ENCODE data around the gene LMO1.

Gene LMO1

DNA sequence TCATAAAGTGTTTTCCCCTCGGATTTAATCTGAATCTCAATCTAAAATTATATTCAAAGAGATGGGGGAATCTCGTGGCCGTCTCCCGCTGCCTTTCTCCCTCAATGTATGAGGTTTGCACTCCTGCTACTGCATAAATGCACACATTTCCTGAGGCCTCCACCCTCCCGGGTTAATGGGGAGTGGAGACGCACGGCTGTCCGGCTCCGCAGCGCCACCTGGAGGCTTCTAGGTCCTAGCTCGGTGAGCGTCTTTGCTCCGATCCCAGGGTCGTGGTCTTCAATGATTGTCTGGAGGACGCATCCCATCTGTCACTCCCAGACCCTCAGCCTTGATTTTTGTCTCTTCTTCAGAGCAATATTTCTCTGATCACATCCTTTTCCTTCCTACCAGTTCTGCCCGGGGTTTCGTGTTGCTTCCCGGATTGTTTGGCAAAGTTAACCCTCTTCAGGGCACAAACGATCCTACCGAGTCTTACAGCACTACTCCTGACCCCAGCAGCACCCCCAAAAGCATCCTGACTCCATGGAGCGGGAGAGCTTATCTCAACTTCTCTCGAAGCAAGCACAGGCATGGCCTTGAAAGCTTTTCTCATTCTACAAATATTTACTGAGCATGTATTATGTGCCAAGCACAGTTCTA lies at the start of gene LMO1:
Gene LMO1, minus strand, starts transcription at position 110 of the 642 bp plus-strand sequence. CDS start 516 bp downstream, outside the sequence.
- peak; percentile 21 for DNase-seq (ENCODE audit: low read depth)

DNA sequence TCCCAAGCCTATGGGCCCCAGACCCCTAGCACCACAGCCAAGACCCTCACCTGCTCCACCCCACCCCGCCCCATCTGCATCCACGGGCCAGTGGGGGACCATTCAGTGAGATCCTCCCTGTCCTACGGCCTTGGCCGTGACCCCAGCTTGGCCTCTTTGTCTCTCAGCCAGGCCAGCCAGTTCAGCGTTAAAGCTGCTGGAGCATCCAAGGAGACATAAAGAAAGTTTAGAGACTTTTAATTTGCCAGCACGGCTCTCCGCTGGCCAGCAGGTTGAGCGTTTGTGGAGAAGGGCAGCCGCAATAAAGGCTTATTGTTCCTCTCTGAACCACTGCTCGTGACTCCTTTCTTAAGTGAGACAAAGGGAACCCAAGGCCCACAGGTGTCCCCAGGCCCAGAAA lies 49.3 kb upstream of the LMO1 start:
- DNase-seq (ENCODE audit: low read depth): no peak

DNA sequence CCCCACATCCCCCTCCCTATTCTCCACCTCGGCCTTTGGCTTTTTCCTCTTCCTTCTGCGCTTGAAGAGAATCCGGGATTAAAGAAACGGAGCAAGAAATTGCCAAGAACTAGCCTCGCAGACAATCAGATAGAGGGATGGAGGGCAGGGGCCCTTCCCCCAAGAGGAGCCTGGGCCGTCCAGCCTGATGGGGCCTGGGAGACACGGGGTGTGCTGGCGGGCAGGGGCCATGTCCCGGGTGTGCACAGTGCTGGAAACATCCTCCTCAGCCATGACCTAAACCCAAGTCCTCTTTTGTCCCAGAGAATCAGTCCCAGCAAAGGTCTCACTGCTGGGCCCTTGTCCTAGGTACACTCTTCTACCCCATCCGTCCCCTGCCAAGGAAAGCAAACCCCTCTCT lies 47.7 kb upstream of the LMO1 start:
- DNase-seq (ENCODE audit: low read depth): no peak

DNA sequence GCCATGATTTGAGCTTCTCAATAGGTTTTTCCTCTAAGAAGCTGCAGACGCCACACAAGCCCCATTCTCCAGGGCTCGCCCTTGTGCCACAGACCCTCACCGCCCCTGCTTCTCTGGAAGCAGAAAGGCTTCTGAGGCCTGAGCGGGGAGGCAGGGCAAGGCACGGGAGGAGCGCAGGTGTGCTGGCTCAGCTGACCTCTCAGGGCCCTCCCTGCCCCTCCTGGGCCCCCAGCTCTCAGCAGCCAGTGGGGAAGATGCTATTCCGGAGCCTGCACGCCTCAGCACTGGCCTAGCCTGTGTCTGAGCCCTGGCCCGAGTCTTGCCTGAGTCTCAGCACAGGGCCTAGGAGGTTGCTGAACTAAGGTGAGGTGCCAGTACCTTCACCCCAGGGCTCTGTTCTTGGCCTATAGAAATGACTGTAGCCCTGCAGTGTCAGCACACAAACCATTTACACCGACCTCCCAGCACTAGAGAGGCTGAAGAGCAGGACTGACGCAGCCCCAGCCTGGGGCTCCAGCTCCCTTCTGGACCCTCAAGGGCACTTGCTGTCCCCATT lies 47.1 kb upstream of the LMO1 start:
- no peak for DNase-seq (ENCODE audit: low read depth)

DNA sequence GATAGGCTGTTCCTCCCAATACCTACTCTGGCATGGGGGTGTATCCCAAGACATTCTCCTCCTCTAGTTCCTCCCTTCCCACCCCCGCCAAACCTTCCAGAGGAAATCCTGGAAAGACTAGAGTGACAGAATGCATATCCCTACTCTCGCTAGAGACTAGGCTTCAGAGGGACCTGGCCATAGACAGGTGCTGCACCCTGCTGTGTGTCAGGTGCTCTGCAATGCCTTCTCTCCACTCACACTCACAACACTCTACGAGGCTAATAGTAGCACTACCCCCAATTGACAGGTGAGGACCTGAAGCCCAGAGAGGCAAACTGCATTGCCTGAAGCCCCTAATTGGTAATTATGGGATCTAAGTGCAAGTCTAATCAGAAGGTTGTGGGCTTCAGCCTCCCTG lies 46.2 kb upstream of the LMO1 start:
- no peak for DNase-seq (ENCODE audit: low read depth)

DNA sequence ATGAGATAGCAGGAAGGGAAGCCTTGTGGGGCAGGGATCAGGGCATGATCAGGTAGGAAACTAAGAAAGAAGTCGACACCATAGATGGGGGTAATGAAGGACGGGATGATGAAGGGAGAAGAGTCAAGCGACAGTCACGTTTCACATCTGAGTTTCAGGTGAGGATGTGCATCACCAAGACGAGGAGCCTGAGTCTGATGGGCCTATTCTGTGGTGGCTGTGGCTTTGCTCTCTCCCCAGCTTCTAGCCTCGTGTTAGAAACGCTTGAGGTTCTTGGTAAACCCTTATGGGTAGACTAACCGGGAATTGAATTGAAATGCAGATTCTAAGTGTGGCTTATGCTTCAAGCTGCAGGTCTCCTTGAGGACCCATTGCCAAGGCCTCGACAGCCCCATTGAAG lies 45.6 kb upstream of the LMO1 start:
- DNase-seq (ENCODE audit: low read depth): no peak

DNA sequence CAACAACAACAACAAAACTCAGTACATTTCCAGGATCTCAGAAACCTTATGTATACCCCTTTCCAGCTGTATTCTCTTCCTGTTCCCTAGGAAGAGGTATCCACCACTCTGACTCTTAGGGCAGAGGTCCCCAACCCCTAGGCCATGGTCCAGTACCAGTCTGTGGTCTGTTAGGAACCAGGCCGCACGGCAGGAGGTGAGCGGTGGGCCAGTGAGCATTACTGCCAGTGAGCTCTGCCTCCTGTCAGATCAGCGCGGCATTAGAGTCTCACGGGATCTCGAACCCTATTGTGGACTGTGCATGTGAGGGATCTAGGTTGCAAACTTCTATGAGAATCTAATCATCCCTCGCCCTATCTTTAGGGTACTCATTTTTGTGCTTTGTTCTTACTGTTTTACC lies 43.9 kb upstream of the LMO1 start:
- DNase-seq (ENCODE audit: low read depth): no peak

DNA sequence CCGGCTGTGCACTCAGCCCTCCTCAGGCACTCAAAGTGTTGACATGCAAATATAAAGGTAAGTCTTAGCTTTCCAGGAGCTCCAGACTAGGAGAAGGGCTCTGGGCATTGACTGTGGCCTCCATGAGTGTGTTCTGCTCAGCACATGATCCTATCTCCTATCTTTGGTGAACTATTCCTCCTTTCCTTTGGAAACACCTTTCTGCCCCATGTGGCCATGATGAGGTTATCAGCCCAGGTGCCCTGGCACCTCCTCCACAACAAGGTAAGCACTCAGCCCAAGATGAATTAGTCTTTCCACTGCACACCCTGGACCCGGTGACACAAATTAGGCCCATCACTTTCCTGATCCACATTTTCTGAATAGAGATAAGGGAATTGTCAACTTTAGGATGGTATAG lies 37.9 kb upstream of the LMO1 start:
- DNase-seq (ENCODE audit: low read depth): no peak

DNA sequence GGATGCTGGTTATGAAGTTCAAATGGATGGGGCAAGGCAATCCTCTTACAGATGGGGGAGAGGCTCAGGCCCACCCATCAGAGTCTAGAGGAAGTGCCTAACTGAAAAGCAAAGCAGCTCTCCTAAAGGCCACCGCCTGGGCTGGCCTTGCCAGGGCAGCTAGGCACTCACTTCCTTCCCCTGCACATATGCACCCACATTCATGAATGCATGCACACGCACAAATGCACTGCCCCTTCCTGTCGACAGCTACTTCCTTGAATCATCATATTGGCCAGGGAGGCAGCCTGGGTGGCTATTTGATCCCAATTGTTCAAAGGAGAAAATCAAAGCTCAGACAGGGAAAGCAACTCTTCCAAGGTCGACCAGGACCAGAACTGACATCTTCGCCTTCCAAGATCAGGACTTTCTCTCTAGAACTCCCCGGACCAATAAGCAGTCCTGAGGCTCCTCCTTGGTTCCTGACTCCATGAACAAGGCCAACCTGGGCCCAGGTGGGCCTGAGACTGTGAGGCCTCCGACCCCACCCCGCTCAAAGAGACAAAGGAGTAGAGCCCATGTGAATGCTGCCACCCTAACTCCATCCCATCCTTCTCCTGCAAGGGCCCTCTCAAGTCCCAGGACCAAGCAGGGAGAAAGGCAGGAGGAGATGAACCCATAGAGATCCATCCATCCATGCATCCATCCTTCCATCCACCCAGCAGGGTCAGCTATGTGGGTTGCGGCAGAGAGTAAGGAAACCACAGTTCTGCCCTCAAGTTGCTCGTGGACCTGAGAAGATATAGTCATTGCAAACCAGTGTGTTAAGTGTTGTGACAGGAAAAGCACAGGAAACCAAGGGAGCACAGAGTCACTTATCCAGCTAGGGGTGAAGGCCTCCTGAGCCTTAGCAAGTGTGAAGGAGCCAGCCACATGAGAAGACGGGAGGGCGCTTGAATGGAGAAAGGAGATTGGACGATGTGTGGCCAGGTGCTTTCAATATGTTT lies 35.4 kb upstream of the LMO1 start:
- DNase-seq (ENCODE audit: low read depth): no peak

DNA sequence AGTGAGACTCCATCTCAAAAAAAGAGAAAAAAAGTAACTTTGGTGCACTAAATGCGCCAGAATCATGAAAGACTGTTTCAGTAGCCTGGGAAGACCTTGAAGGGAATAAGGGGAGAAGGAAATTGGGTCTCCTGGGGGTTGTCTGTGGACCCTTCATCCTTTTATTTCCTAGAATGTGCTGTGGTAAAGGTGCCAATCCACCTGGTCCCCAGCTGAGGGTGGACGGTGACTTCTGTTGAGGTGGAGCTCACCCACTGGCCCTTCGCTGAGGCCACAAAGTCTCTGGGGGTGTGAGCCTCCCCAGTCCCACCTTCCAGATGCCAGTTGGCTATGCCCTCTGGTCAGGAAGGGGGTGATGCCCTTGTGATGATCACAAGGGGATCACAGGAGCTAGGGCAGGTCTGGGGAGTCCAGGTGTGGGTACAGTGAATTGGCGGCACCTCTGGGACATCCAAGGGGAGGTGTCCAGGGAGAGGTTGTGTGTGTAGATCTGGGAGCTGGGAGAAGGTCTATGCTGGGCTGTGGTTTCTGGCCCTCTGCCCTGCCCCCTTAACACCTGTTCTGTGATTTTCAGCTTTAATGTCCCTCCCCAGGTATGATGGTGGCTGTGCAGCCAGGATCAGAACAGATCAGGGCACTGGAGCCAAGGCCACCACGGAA lies 34.2 kb upstream of the LMO1 start:
- DNase-seq (ENCODE audit: low read depth): no peak

DNA sequence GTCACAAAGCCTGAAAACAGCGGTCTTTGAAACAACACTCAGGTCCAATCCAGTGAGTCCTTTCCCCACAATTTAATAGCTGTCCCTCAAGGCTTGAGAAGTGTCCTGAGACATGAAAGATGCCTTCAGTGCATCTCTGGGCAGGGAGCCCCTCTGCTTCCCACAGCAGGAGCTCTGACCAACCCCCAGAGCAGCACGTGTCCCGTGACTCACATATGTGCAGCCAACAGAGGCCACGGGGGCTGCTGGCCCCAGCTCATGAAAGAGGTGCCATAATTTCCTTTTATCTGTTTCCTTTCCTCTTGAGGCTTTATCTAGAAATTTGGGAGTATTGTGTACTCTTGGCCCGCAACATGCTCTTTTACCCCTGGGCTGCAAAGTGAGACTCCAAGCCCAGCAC lies 33.2 kb upstream of the LMO1 start:
- DNase-seq (ENCODE audit: low read depth): no peak

DNA sequence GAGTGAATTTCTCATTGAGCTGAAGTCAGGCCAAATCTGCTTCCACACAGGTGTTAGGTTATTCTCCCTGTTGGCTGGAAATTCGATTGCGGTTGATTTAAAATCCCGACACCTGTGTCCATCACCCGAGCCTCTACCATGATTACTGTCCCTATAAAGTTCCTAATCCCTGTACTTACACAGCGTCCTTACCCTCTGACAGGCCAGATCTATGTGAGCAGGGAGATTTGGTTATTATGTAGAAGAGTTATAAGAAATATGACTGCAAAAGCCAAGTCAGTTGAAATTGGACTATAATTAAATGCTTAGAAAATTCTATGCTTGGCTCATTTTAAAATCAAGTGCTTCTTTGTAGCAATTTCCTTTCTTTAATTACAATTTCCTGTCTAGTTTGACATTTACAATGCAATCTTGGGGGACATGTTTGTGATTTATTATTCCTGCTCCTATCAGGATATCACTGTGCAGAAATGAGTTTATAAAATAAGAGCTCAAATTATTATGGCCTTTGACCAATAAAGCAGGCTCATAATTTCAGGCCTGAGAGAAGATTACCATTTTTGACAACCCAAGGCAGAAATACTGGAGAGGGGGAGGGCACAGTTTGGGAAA lies 32.5 kb upstream of the LMO1 start:
- no peak for DNase-seq (ENCODE audit: low read depth)

DNA sequence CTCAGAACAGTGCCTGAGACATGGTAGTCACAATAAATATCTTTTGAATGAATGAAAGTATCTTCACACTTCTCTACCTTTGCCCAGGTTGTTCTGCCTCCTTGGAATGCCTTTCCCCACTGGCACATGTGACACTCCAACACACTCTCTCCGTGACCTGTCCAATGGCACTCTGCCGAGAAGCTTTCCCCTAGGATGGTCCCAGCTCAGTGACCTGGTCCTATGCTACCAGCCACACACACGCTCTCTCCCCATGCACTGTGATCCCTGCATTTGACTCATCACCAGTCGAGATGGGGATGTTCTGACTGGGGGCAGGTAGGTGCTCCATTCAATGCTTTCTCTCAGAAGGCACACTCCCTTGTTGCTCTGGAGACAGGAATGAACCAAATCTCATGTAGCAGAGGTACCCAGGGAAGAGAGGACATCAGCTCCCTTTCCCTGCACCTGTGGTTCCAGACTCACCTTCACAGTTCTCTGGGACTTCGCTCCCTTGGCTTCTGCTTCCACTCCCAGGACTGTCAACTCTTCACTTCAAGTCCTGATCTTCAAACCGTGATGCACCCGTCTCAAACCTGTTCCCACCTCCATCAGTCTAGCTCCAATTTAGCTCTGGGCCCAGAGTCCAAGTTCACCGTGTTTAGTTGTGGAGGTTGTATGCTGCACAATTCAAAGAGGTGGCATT lies 30.7 kb upstream of the LMO1 start:
- no peak for DNase-seq (ENCODE audit: low read depth)

DNA sequence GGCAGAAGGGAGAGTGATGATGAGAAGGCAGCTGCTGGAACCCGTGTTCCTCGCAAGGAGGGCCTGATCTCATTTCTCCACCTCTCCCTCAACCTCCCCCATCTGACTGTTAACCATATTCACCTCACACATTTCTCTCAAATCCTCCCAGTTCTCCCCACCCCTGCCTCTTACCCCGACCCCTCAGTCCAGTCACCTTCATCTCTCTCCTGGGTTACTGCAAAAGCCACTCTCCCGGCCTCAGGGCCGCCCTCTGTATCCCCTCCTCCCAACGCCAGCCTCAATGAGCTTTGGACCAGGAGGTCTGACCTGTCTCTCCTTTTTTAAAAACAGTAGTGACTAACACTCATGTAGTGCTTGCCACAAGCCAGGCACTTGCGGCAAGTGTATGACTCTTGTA lies 29.5 kb upstream of the LMO1 start:
- DNase-seq (ENCODE audit: low read depth): no peak

DNA sequence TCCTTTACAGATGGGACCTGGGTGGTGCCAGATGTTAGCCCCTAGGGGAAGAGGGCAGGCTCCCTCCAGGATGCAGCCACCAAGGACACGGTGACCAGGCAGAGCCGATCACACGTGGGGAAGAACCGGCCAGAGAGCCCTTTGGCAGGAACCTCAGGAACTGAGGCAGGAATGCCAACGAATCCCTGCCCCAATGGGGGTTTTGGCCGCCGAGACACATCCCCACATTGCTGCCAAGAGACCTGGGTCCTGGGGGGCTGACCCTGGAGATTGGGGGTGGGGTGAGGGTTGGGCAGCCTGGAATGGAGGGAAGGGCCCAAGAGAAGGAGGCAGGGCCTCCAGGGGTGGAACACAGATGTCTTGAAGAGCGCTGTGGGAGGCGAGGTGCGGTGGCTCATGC lies 28.7 kb upstream of the LMO1 start:
- no peak for DNase-seq (ENCODE audit: low read depth)

DNA sequence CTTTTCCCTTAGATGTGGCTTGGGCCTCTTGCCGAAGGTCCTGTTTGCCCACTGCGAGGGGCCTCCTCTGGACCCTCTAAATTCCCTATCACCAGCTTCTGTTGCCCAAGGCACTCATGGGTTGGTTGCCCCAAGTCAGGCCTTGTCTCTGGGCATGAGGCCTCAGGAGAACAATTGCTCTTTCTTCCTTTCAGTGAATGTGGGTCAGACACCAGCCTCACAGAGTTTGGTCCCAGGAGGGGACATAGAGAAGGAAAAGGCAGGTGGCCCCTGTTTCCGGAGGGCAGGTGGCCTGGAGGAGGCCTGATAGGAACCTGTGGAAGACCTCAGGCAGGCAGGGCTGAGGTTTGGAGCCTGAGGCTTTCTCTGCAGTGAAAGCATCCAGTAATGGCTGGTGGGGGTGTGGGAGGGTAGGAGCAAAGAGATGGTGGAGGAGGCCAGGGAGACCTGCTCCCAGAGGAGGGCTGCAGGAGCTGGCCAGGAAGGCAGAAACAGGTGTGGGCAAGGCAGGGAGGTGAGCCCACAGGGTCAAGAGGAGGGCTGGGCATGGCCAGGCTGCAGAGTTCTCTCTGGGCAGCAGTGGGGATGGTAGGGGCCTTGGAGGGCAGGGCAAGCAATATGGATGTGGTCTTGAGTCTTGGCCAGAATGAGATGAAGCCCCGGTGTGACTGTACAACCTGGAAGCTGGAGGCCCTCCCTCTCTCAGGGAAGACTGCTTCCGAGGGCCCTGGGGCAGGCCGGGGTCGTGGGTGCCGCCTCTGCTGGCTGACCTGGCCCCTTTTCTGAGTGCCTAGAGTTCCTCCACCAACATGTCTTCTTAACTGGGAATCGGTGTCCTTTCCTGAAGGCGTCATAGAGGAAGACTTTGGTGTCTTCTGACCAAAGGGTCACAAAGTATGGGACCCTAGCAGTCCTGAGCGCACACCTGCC lies 28.0 kb upstream of the LMO1 start:
- no peak for DNase-seq (ENCODE audit: low read depth)

DNA sequence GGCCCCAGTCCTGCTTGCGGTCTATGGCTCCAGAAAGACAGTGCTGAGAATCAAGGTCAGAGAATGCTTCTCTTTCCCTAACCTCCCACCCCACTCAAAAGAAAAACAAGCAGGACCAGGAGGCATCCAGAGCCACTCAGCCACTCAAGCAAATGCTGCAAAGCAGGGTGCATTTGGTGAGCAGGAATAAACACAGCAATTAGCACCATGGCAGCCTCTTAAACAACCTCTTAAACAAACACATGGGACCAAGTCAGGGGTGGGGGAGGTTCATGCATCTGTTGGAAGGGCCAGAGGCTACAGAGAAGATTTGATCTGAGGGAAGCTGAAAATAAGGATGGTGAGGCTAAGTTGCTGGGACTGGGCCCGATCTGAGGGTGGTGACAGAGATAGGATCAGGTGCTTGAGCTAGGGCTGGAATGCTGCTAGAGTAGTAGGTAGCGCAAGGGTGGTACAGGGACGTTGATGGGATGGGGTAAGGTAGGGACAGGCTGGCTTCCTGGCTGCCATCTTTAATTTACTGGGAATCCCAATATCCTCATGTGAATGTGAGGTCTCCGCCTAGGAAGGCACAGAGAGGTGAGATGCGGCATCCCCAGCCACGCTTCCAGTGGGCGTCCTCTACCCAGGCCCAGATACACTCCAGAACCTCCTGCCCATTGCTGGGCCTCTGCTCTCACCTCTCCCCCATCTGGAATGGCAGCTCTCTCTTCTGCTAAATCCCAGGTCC lies 26.6 kb upstream of the LMO1 start:
- no peak for DNase-seq (ENCODE audit: low read depth)

DNA sequence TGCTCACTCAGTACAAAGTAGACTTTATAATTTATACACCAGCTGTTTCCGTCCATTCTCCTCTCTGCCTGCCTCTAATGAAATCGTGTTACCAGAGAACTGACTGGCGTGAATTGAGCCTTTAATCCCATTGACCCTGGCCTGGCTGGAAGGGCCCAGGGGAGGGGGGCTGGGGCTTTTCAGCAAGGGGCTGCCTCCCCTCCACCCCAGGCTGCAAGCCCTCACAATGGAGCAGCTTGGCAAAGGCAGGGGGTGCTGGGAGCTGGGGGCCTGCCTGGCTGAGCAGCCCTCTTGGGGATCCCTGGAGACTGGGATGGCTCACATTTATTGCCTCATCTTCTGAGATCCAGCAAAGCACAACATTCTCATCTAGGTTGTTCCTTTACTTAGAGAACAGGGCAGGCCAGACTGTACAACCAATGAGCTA lies 25.8 kb upstream of the LMO1 start:
- DNase-seq (ENCODE audit: low read depth): no peak

DNA sequence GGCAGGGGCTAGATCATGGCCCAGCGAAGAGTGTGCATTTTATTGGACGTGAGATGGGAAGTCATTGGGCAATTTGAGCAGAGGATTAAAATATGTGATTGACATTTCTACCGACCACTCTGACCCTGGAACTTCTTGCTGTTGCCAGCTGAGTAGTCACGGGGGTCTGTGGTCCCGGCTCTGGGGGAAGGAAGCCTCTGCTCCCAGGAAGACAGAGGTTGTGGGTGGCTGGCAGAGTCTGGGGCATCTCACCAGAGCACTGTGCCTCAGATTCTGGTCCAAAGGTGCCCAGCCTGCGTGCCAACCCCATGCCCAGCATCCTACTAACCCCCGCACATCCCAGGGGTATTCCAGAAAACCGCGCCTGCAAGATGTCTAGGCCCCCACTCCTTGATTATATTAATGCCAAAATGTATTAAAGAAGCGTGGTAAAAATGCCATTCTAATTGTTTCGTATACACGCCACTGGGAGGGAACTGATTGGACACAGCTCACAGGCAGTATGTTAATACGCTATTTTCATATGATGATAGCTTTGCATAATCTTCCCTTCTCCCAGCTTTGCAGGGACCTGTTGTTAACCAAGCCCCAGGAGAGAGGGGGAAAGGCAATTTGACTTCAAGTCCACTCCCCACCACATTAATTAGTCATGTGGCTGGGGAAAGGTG lies 25.3 kb upstream of the LMO1 start:
- no peak for DNase-seq (ENCODE audit: low read depth)

Measured in GM04504 (cell line).